ENCODE results near the gene SLC44A4. TPM values are rescaled to one million over a fixed set of nuclear protein-coding genes. Genes with fewer than 3 reads are reported as not detected.
"Not testable (repeated sequence)": the region's sequence is repeated elsewhere in the genome, so short reads cannot be mapped to it uniquely, and the experiment has no call there.

Gene SLC44A4
- total RNA-seq, 1 donor from 2014 or later: 5.9 TPM

DNA sequence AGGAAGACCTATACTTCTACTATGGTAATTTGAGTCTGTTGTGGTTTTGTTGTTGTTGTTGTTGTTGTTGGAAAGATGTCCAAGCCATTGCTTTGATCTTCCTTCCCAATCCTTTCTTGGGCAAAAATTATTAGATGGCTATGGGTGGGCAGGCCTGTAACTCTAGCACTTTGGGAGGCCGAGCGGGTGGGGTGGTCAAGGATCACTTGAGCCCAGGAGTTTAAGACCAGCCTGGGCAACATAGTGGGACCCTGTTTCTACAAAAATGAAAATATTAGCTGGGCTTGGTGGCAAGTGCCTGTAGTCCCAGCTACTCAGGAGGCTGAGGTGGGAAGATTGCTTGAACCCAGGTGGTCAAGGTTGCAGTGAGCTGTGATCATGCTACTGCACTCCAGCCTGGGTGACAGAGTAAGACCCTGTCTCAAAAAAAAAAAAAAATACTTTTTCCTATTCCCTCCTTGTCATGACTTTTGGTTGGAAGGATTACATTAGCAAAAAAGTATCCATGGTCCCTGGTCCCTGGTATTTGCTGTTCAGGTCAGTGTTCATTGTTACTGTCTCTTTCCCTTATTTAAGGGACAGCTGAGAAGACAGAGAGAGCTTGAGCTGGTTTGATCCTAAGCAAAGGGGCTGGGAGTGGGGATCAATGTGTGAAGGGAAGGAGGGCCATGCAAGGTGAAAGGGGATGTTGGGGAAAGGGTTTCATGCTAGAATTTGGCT is 27.9 kb downstream of the SLC44A4 start:
- no peak for TF ChIP-seq CTCF (IDR thresholded peaks at IDR 0.05)
- TF ChIP-seq POLR2AphosphoS5 (IDR thresholded peaks at IDR 0.05; ENCODE audit: insufficient read depth in 1 of 2, low read depth in 1 of 2): no peak
- no peak for TF ChIP-seq POLR2A (IDR thresholded peaks at IDR 0.05)
- H3K4me3 ChIP-seq: no peak overlapping the region
- no peak overlapping the region for H3K27ac ChIP-seq
- no peak for DNase-seq (ENCODE audit: extremely low spot score in 2 of 2)
- H3K9me3 ChIP-seq: no peaks in the 10 kb centered on the region
- intact Hi-C loops (cut with DNase I): no loop called here
- no peaks in the 10 kb centered on the region for H3K27me3 ChIP-seq
- no peaks in the 10 kb centered on the region for H3K4me1 ChIP-seq
- no peaks in the 10 kb centered on the region for H3K36me3 ChIP-seq

DNA sequence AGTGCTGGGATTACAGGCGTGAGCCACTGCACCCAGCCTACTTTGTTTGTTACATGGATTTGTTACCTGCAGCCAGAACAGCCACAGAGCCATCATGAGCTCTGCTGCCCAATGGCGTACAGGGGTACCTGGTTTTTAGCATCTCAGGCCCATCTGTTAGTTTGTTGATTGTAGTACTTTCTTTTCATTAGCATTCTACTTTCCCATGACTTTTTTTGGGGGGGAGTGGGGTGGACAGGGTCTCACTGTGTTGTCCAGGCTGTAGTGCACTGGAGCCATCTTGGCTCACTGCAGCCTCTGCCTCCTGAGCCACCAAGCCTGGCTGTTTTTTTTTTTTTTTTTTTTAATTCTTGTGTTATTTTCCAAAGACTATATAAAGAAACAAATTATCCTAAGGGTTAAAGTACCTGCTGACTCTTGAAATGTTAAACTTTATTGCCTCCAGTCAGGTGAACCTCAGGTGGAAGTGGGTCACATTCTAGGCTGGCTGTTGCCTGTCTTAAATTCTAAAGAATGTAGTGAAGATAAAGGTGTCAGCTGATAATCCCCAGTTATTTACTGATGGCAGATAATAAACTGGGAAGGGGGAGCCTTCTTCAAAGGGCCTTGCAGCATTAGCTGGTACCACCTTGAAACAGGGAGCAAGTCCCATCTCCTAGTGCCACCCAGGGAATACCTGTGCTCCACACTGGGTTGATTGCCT is 31.4 kb downstream of the SLC44A4 start:
- no peak for DNase-seq (ENCODE audit: extremely low spot score in 2 of 2)
- H3K27me3 ChIP-seq: no peaks in the 10 kb centered on the region
- no peak overlapping the region for H3K27ac ChIP-seq
- no peak overlapping the region for H3K4me3 ChIP-seq
- no peaks in the 10 kb centered on the region for H3K36me3 ChIP-seq
- TF ChIP-seq POLR2A (IDR thresholded peaks at IDR 0.05) (no peak), POLR2AphosphoS5 (IDR thresholded peaks at IDR 0.05; ENCODE audit: insufficient read depth in 1 of 2, low read depth in 1 of 2) (no peak), CTCF (IDR thresholded peaks at IDR 0.05) (no peak)
- H3K9me3 ChIP-seq: no peaks in the 10 kb centered on the region
- H3K4me1 ChIP-seq: no peaks in the 10 kb centered on the region
- intact Hi-C loops (cut with DNase I): no loop called here

DNA sequence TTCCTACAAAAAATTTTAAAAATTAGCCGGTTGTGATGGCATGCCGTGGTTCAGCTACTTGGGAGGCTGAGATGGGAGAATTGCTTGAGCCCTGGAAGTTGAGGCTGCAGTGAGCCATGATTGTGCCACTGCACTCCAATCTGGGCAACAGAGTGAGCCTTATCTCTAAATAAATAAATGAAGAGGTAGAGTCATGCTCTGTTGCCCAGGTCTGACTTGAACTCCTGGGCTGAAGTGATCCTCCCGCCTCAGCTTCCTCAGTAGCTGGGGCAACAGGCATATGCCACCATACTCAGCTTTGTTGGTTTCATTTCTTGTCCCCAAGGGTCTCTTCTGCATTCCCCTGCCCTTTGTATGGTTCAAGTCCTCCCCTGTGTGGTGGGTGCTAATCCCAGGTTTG is 34.3 kb downstream of the SLC44A4 start:
- no peak for TF ChIP-seq POLR2AphosphoS5 (IDR thresholded peaks at IDR 0.05; ENCODE audit: insufficient read depth in 1 of 2, low read depth in 1 of 2)
- no peak for TF ChIP-seq CTCF (IDR thresholded peaks at IDR 0.05)
- no peak for TF ChIP-seq POLR2A (IDR thresholded peaks at IDR 0.05)
- Histone ChIP-seq H3K36me3 (peaks cover 0 to 11% of the 10 kb centered on the region in 2 donors), H3K9me3 (no peaks in the 10 kb centered on the region), H3K4me1 (no peaks in the 10 kb centered on the region), H3K27me3 (no peaks in the 10 kb centered on the region), H3K27ac (no peak overlapping the region), H3K4me3 (no peak overlapping the region)
- intact Hi-C loops (cut with DNase I): no loop called here
- no peak for DNase-seq (ENCODE audit: extremely low spot score in 2 of 2)

GRCh38 chr6:31842053-31842452 is 36.7 kb downstream of the SLC44A4 start:
- intact Hi-C loops (cut with DNase I): no loop called here
- no peaks in the 10 kb centered on the region for H3K9me3 ChIP-seq
- peaks cover 2 to 34% of the 10 kb centered on the region in 2 donors for H3K36me3 ChIP-seq
- peaks cover 22% of the 10 kb centered on the region for H3K4me1 ChIP-seq
- TF ChIP-seq CTCF (IDR thresholded peaks at IDR 0.05) (no peak), POLR2AphosphoS5 (IDR thresholded peaks at IDR 0.05; ENCODE audit: insufficient read depth in 1 of 2, low read depth in 1 of 2) (no peak), POLR2A (IDR thresholded peaks at IDR 0.05) (no peak)
- H3K27ac ChIP-seq: no peak overlapping the region
- H3K27me3 ChIP-seq: no peaks in the 10 kb centered on the region
- no peak overlapping the region for H3K4me3 ChIP-seq
- DNase-seq (ENCODE audit: extremely low spot score in 2 of 2): no peak

- Histone ChIP-seq H3K4me1 (peaks cover 41% of the 10 kb centered on the region), H3K36me3 (peaks cover 2 to 35% of the 10 kb centered on the region in 2 donors)
- H3K27me3 ChIP-seq; DNase-seq (ENCODE audit: extremely low spot score in 2 of 2); H3K27ac ChIP-seq; H3K4me3 ChIP-seq; H3K9me3 ChIP-seq; intact Hi-C loops (cut with DNase I): not testable (repeated sequence)
These were observed 39.0 kb downstream of the SLC44A4 start for GRCh38 chr6:31839779-31840126.

All from vagina (tissue), 2 donors.